SU-DHL-6 (cell line): ENCODE data around the gene GIMD1.

ENCODE experiments used
- EZH2phosphoT487 ChIP-seq: fragments of 200-600 bp; sonication (generic), shearing (Covaris generic); conservative IDR thresholded peaks from 2 replicates; pipeline ENCODE4 v1.6.1; 2018; ENCODE audit warnings: mild to moderate bottlenecking, antibody characterized with exemption, low read length, moderate library complexity, mixed read lengths
- TF ChIP-seq, protein P1 (sequence below): fragments of 200-600 bp; sonication (generic); IDR thresholded peaks from one replicate; pipeline ENCODE4 v1.5.1; 2017; ENCODE audit warnings: antibody characterized with exemption, mild to moderate bottlenecking, low read length, moderate library complexity; ENCODE audit not compliant: insufficient read depth, poor library complexity, severe bottlenecking

DNA sequence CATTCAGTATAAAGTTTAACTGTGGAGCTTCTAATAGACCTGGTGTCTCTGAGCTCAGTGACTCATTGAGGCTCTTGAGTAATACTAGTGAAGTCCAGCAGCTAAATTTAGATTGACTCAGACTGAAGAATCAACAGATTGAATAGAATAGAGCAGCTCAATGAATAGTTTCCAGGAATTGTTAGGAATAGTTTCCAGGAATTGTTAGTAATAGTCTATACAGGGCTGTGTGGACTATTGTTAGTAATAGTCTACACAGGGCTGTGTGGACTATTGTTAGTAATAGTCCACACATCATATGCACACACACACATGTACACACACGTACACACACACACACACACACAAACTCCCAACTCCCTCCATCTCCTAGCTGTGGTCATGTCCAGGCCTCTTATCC is 3.0 kb downstream of the GIMD1 start:
- TF ChIP-seq EZH2phosphoT487 = no peak
- TF ChIP-seq, protein P1, sequence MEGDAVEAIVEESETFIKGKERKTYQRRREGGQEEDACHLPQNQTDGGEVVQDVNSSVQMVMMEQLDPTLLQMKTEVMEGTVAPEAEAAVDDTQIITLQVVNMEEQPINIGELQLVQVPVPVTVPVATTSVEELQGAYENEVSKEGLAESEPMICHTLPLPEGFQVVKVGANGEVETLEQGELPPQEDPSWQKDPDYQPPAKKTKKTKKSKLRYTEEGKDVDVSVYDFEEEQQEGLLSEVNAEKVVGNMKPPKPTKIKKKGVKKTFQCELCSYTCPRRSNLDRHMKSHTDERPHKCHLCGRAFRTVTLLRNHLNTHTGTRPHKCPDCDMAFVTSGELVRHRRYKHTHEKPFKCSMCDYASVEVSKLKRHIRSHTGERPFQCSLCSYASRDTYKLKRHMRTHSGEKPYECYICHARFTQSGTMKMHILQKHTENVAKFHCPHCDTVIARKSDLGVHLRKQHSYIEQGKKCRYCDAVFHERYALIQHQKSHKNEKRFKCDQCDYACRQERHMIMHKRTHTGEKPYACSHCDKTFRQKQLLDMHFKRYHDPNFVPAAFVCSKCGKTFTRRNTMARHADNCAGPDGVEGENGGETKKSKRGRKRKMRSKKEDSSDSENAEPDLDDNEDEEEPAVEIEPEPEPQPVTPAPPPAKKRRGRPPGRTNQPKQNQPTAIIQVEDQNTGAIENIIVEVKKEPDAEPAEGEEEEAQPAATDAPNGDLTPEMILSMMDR = no peak
